Lung (tissue), 12 donors: ENCODE data around the gene AP4B1. TPM values are rescaled to one million over a fixed set of nuclear protein-coding genes. Genes with fewer than 3 reads are reported as not detected.

Experiments used
- ATAC-seq: fragments of 200-7000 bp; cut with Tn5 transposase; one replicate; pipeline ENCODE4 v1.9.1; 2020; ENCODE audit warnings: moderate number of reproducible peaks; ENCODE audit not compliant: insufficient read depth, low FRiP score
- DNase-seq, 3 donors: peaks; one replicate each; pipeline ENCODE4 v3.0.0-alpha.2; 2013 to 2017
- H3K27ac ChIP-seq, 2 donors: one replicate each; pipeline ENCODE4 v1.5.1; 2013; ENCODE audit warnings: mild to moderate bottlenecking in 2 of 2, moderate library complexity in 2 of 2, control low read depth in 1 of 2, inconsistent platforms in 1 of 2, low read depth in 1 of 2, low read length in 1 of 2
- H3K27me3 ChIP-seq, 3 donors: one replicate each; pipeline ENCODE4 v1.5.1; 2013; ENCODE audit warnings: low read length in 2 of 3; ENCODE audit not compliant: control insufficient read depth in 3 of 3, insufficient read depth in 3 of 3
- H3K36me3 ChIP-seq, 4 donors: one replicate each; pipeline ENCODE4 v1.5.1; 2013; ENCODE audit warnings: low read length in 4 of 4, mild to moderate bottlenecking in 1 of 4, moderate library complexity in 1 of 4; ENCODE audit not compliant: control insufficient read depth in 4 of 4, insufficient read depth in 4 of 4
- H3K4me1 ChIP-seq, 5 donors: one replicate each; pipeline ENCODE4 v1.5.1; 2013; ENCODE audit warnings: low read length in 5 of 5, mild to moderate bottlenecking in 2 of 5, moderate library complexity in 1 of 5; ENCODE audit not compliant: control insufficient read depth in 5 of 5, insufficient read depth in 5 of 5
- H3K4me3 ChIP-seq: one replicate; pipeline ENCODE4 v1.5.1; 2013; ENCODE audit warnings: mild to moderate bottlenecking, control low read depth, moderate library complexity
- H3K9ac ChIP-seq, 2 donors: one replicate each; pipeline ENCODE4 v1.5.1; 2013; ENCODE audit warnings: low read length in 2 of 2, control low read depth in 1 of 2; ENCODE audit not compliant: insufficient read depth in 1 of 2
- H3K9me3 ChIP-seq, 4 donors: one replicate each; pipeline ENCODE4 v1.5.1; 2013; ENCODE audit warnings: low read length in 3 of 4, mild to moderate bottlenecking in 1 of 4, moderate library complexity in 1 of 4; ENCODE audit not compliant: control insufficient read depth in 4 of 4, insufficient read depth in 3 of 4
- CTCF ChIP-seq: IDR thresholded peaks from 2 replicates; pipeline ENCODE4 v1.5.1; 2012; ENCODE audit warnings: mild to moderate bottlenecking; ENCODE audit errors: control extremely low read depth, extremely low read depth
- WGBS, 2 donors: extraction: QIAGEN DNeasy Blood & Tissue Kit; methylation state at CpG; one replicate each; pipeline ENCODE4 v1.1.7; 2013; 5-methylcytosine and 5-hydroxymethylcytosine counted together
- polyA plus RNA-seq, 2 donors: library from polyadenylated mRNA; stranded (reverse); fragments of 200-250 nt; gene quantifications; one replicate each; pipeline ENCODE4 v1.2.1, GENCODE V29; 2013
- total RNA-seq, 2 donors: library from RNA; depleted of rRNA in 1 of 2; stranded (reverse); fragments of >200 nt in 1 of 2; gene quantifications; one replicate each; pipeline ENCODE4 v1.2.1, GENCODE V29; 2014 to 2021
- donor health status: control.
- donor health status: control.
- donor health status: Bipolar disorder and iron deficiency.
- donor health status: healthy.
- donor health status: DM: yes; HTN: yes; CAD: no.

Gene AP4B1
- total and polyA plus RNA-seq, 4 donors, result 12.8 to 43.9 (median 18.9) TPM

DNA sequence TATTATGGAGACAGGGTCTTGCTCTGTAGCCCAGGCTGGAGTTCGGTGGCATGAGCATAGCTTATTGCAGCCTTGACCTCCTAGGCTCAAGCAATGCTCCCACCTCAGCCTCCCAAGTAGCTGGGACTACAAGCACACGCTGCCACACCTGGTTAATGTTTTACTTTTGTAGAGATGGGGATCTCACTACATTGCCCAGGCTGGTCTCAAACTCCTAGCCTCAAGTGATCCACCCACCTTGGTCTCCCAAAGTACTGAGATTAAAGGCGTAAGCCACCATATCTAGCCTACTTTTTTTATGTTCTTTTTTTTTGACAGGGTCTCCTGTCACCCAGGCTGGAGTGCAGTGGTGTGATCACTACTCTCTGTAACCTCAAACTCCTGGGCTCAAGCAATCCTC is 11.3 kb downstream of the AP4B1 start:
- DNase-seq (no peak), ATAC-seq (no peak)
- Histone ChIP-seq H3K36me3 (peaks cover 13 to 23% (median 16%) of the 10 kb centered on the region in 4 donors), H3K4me3 (no peak overlapping the region), H3K4me1 (no peaks in the 10 kb centered on the region), H3K27me3 (no peaks in the 10 kb centered on the region), H3K9ac (no peak overlapping the region), H3K27ac (no peak overlapping the region), H3K9me3 (no peaks in the 10 kb centered on the region)
- no peak for TF ChIP-seq CTCF
- 93% methylated on average over 3 of the region's 3 CpGs for WGBS, 2 donors

- no peak for TF ChIP-seq CTCF
- H3K9ac ChIP-seq, result no peak overlapping the region
- H3K4me1 ChIP-seq, result no peaks in the 10 kb centered on the region
- no peak overlapping the region for H3K4me3 ChIP-seq
- ATAC-seq (no peak), DNase-seq (no peak)
- no peaks in the 10 kb centered on the region for H3K9me3 ChIP-seq
- H3K36me3 ChIP-seq, result peaks cover 6 to 14% (median 9%) of the 10 kb centered on the region in 4 donors
- WGBS, 2 donors, result 84 to 91% methylated on average over 10 to 11 of the region's 11 CpGs
- H3K27ac ChIP-seq, result no peak overlapping the region
- no peaks in the 10 kb centered on the region for H3K27me3 ChIP-seq
Observed at GRCh38 chr1:113891631-113892220, 12.9 kb downstream of the AP4B1 start.

DNA sequence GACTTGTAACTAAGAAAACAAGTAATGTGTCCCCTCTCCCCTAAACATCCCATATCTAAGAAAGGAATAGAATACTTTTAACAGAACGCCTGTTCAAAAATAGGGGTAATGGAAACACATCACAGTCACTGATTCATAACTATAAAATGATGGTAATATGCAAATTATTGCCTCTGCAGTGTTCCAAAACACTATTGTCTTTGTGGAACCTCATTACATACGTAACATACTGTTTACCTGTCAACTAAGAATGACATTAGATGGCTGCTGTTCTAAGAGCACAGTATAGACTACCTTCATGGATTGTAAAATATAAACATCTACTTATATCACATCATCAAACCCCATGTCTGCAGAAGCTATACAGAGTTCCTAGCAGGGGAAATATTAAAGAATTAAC is 13.8 kb downstream of the AP4B1 start:
- ATAC-seq (no peak), DNase-seq (no peak)
- TF ChIP-seq CTCF, result no peak
- Histone ChIP-seq H3K27me3 (no peaks in the 10 kb centered on the region), H3K4me3 (no peak overlapping the region), H3K9ac (no peak overlapping the region), H3K4me1 (no peaks in the 10 kb centered on the region), H3K27ac (no peak overlapping the region), H3K9me3 (no peaks in the 10 kb centered on the region), H3K36me3 (peaks cover under 1 to 8% (median 4%) of the 10 kb centered on the region in 4 donors)
- WGBS, 2 donors, result 66 to 75% methylated on average over 2 of the region's 2 CpGs
